Vagina (tissue), 2 donors: ENCODE data around the gene MYO1E.

Source experiments
- CTCF ChIP-seq, 3 experiments: fragments of 450-650 bp in 2 of 3; fragments of 200-600 bp in 1 of 3; sonication (generic) in 1 of 3; IDR thresholded peaks; one replicate each; pipeline ENCODE4 v1.5.1; 2017 to 2019; ENCODE audit warnings: antibody characterized with exemption in 3 of 3, mild to moderate bottlenecking in 2 of 3, moderate library complexity in 2 of 3
- POLR2AphosphoS5 ChIP-seq, 2 donors: sonication (generic); formaldehyde crosslinking; IDR thresholded peaks; one replicate each; pipeline ENCODE4 v1.9.0; 2017; ENCODE audit warnings: antibody characterized with exemption in 2 of 2, mild to moderate bottlenecking in 2 of 2, low read depth in 1 of 2; ENCODE audit not compliant: insufficient read depth in 1 of 2

GRCh38 chr15:59176653-59177316 is 195.9 kb downstream of the MYO1E start:
- no peak for TF ChIP-seq CTCF (IDR thresholded peaks at IDR 0.05)
- TF ChIP-seq POLR2AphosphoS5 (IDR thresholded peaks at IDR 0.05; ENCODE audit: insufficient read depth in 1 of 2, low read depth in 1 of 2) = no peak
